Peyer's patch (tissue), 4 donors: ENCODE results near the gene SPEM2.

Source experiments
- POLR2A ChIP-seq, 2 donors: fragments of 450-650 bp; IDR thresholded peaks; one replicate each; pipeline ENCODE4 v1.5.1; 2017; ENCODE audit warnings: antibody characterized with exemption in 2 of 2, mild to moderate bottlenecking in 2 of 2, moderate library complexity in 2 of 2
- TF ChIP-seq, protein P1 (sequence below), 6 experiments: fragments of 450-650 bp in 4 of 6; fragments of 200-600 bp in 2 of 6; sonication (generic) in 1 of 6; IDR thresholded peaks; one replicate each; pipeline ENCODE4 v1.5.1; 2017 to 2019; ENCODE audit warnings: antibody characterized with exemption in 6 of 6, mild to moderate bottlenecking in 3 of 6, moderate library complexity in 1 of 6

DNA sequence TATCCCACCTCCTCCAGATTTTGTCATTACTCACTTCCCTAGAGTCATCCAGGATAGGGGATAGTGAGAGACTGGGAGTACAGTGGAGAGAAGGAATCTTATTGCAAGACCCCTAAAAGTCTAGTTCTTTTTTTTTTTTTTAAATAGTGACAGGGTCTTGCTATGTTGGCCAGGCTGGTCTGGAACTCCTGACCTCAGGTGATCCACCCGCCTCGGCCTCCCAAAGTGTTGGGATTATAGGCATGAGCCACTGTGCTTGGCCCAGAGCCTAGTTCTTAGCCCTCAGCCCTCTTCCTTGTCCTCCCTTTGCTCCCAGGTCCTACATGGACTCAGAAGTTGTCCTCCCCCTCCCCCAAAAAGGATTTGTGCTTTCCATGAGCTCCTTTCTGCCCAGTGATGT lies 16.7 kb downstream of the SPEM2 start:
- TF ChIP-seq POLR2A (IDR thresholded peaks at IDR 0.05) = no peak
- TF ChIP-seq, protein P1, sequence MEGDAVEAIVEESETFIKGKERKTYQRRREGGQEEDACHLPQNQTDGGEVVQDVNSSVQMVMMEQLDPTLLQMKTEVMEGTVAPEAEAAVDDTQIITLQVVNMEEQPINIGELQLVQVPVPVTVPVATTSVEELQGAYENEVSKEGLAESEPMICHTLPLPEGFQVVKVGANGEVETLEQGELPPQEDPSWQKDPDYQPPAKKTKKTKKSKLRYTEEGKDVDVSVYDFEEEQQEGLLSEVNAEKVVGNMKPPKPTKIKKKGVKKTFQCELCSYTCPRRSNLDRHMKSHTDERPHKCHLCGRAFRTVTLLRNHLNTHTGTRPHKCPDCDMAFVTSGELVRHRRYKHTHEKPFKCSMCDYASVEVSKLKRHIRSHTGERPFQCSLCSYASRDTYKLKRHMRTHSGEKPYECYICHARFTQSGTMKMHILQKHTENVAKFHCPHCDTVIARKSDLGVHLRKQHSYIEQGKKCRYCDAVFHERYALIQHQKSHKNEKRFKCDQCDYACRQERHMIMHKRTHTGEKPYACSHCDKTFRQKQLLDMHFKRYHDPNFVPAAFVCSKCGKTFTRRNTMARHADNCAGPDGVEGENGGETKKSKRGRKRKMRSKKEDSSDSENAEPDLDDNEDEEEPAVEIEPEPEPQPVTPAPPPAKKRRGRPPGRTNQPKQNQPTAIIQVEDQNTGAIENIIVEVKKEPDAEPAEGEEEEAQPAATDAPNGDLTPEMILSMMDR (IDR thresholded peaks at IDR 0.05) = no peak
